Stimulated activated CD4-positive, alpha-beta T cell treated with anti-CD3 and anti-CD28 coated beads, Interleukin-4, amount 100 ng/mL, for 48 hours (primary cell): ENCODE data around the gene RNF141.

Experiments used
- DNase-seq, 2 donors: peaks; one replicate each; pipeline ENCODE4 v3.0.0-alpha.2; 2020; ENCODE audit warnings: low read depth in 2 of 2

RNF141 gene

DNA sequence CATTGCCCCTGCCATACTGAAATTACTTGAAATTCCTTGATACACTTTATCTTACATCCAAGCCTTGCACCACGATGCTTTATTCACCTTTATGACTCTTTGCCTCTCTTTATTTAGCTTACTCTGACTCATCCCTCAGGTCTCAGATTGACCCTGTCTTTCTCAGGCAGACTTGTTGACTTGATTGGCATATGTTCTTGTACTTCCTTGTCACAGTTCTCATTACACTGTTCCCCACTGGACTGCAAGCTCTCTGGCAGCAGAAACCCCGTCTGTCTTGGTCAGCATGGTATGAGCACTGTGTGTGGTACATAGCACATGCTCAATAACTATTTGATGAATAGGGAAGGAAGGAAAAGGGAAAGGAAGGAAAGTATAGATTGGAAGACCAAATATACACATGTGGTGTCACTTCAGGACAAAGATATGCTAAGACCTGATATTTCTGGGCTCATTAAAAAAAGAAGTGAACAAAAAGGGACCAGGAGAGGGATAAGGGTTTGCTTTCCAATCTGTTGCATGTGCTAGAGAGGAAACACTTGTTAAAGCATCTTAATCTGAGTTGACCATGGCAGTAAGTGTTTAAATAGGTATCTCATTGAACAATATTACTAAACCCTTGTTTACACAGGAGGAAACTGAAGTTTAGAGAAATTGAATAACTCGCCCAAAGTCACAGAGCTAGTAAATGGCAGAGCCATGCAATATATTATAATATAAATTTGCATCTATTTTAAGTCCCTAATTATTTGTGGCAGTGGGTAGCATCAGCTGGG is 20.2 kb upstream of the RNF141 start:
- no peak for DNase-seq

DNA sequence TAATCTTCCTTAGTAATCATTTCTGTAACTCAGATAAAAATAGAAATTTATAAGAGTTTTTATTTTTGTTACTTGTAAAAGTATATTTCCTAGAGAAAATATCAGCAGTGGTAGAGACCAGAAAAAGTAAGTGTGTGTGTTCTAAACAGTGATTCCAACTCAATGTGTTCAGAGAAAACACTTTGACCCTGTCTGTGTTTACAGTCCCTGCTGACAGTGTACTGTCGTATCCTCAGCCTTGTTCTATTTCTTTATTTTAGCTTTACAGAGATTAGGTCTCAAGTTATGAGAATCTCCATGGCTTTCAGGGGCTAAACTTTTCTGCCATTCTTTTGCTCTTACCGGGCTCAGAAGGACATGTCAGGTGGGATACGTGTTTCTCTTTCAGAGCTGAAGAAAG is 17.3 kb upstream of the RNF141 start:
- DNase-seq: no peak

- no peak for DNase-seq
These were observed 15.6 kb upstream of the RNF141 start for GRCh38 chr11:10556590-10556989.

GRCh38 chr11:10551845-10552352 is 10.9 kb upstream of the RNF141 start:
- no peak for DNase-seq

DNA sequence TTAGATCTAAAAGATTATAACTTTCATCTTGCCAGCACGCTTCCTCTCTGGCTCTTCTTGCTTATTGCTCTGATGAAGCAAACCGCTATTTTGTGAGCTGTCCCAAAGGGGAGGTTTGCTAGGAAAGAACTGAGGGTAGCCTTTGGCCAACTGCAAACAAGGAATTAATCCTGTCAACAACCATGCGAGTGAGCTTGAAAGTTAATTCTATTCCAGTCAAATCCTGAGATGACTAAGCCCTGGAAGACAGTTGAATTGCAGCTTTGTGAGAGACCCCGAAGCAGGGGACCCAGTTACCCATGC is 10.3 kb upstream of the RNF141 start:
- no peak for DNase-seq

DNA sequence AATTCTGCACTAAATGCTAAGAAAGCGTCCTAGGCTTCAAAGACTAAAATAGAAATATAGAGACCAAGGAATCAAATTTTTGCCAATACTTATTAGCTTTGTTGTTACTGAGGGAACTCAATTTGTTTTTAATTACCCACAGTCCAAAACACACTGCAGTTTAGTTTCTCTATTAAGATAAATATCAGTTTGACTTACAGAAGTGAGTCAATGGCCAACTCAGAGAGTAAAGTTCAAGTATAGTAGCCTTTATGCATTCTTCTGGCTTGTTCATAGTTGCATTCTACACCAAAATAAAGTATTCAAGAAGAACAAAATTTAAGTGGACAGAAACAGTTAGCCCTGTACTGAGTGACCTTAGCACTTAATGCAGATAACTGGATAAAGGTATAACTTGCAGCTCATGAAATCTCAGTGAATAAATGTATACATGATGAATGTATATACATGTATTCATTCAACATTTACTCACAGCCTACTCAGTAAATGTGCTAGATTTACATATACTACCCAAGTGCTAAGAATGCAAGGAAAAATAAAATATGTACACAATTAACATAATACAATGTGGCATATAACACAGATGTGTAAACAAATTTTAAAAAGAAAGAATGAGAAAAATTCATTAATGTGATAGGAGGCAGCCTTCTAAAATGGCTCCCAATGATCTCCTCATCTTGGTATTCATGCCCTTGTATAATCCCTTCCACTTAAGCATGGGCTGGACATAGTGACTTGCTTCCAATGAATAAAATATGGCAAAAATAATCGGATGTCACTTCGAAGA is 9.7 kb upstream of the RNF141 start:
- no peak for DNase-seq

DNA sequence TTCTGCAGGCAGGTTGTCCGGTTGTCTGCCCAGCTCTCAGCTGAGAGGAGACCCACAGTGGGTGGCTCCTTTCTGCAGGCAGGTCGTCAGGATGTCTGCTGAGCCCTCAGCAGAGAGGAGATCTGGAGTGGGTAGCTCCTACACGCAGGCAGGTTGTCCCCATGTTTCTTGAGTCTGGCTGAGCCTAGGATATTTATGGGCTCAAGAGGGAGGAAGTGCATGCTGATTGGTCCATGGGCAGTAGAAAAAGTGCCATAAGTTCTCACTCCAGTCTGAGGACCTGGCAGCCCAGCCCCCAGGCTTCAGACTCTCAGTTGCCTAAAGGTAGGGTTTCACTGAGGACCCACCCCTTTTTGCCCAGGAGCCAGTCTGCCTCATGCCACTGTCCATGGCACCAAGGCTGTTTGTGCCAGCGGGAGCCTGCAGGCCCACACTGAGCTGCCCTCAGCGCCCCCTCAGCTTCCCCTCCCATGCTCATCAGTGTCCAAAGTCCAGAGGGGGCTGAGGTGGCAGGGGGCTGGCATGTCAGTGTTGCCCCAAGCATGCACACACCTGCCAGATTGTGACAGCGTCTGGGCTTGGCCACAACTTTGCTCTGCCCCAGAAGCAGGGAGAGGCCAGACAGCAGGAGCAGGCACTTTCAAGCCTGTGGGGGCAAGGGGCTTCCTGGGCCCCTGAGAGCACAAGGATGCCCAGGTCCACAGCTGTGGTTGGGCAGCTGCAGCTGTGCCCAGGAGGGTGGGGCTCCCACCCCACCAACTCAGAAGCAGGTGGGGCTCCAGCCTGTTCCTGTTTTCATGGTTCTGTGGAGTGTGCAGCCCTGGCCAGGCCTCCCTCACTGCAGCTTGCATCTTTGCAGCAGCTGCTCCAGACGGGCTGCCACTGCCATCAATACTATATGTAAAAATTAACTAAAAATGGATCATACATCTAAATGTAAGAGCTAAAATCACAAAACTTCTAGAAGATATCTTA is 3.8 kb upstream of the RNF141 start:
- no peak for DNase-seq

- no peak for DNase-seq
These were observed 2.8 kb upstream of the RNF141 start for GRCh38 chr11:10543782-10544181.

DNA sequence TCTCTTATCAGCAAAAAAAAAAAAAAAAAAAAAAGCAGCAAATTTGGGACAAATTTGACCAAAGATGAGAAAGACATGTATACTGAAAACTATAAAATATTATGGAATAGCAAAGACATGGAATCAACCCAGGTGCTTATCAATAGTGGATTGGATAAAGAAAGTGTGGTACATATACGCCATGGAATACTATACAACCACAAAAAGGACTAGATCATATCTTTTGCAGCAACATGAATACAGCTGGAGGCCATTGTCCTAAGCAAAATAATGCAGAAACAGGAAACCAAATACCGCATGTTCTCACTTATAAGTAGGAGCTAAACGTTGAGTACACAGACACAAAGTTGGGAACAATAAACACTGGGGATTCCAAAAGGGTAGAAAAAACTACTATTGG is 1.8 kb upstream of the RNF141 start:
- no peak for DNase-seq

DNA sequence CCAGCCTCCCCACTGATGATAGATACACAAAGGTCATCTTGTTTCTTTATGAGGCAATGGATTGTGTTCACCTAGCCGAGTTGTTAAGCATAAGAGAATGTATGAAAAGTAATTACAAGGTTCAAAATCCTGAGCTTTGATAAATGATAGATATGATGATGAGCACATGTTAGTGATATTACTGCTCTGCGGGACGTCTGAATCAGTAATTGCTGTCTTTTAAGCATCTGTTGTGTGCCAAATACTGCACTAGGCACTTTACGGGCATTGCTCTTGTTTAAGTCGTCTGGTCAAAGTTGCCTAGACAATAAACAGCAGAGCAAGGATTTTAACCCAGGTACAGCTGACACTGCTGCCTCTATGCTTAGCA is 559 bp upstream of the RNF141 start:
- no peak for DNase-seq

GRCh38 chr11:10540546-10540914 is 457 bp downstream of the RNF141 start:
- no peak for DNase-seq

- no peak for DNase-seq
These were observed 1.6 kb downstream of the RNF141 start for GRCh38 chr11:10539339-10539738.

- no peak for DNase-seq
These were observed 2.1 kb downstream of the RNF141 start for GRCh38 chr11:10538924-10539323.

- DNase-seq: no peak
These were observed 3.4 kb downstream of the RNF141 start for GRCh38 chr11:10537600-10537999.

DNA sequence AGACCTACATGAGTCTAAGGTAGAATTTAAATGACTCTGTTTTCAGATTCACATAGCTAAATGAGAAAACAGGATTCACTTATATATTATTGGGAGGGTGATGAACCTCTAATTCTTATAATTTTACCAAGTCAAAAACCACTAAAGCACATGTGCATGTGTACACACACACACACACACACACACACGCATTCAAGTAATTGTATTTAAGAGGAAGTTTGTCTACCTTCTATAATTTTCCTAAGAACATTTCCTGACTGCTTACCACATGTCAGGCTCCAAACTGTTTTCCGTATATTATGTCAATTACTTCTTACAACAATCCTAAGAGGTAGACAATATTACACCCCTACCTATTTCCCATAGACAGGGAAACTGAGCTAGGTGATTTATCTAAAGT is 6.7 kb downstream of the RNF141 start:
- no peak for DNase-seq

DNA sequence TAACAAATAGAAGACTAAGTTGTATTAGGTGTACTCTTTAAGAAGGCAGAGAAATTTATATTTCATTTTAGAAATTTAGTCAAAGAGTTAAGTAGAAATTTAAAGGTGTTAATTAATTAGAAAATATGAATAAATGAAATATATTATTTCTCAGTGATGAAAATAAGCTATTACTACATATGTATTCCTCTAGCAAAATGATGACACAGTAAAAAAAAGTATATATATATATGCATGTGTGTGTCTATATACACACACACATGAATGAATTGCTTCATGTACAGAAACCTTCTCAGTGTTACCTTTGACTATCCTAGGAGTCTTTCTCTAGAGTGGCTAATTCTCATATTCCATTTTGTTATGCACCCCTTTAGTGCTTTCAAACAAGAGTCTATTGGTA is 7.7 kb downstream of the RNF141 start:
- DNase-seq: no peak

GRCh38 chr11:10532526-10532925 is 8.5 kb downstream of the RNF141 start:
- DNase-seq: no peak

DNA sequence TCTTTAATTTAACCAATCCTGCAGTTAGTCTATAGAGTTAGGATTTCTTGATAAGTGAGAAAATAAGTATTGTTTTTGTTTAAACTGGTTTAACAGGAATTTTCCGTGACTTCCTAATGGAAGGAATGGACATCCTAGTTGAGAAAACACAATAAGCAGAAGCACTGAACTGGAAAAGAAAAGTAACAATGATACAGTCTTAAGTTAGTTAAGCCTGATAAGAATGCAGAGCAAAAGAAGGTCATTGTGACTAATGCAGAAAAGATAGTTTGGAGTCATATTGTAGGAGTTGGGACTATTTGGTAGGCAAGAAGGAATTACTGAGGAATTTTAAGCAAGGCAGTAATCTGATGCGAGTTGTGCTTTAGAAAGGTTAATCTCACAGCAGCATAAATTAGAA is 11.7 kb downstream of the RNF141 start:
- DNase-seq: no peak

DNA sequence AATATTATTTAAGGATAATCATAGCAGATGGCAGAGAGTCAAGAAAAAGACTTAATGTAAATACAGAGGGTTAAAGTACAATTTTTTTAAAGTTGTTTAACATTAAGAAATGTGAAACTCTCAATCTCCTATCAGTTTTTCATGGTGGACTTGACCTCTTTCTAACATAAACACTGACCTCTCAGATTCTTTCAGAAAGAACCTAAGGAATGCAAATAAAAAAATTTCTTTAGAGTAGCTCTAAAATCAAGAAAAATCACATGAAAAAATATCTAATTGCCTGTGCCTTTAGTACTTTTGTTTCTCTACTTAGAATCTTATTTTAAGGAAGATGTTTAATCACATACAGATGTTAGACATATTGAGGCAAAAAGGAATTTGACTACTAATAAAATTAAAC is 12.9 kb downstream of the RNF141 start:
- no peak for DNase-seq

DNA sequence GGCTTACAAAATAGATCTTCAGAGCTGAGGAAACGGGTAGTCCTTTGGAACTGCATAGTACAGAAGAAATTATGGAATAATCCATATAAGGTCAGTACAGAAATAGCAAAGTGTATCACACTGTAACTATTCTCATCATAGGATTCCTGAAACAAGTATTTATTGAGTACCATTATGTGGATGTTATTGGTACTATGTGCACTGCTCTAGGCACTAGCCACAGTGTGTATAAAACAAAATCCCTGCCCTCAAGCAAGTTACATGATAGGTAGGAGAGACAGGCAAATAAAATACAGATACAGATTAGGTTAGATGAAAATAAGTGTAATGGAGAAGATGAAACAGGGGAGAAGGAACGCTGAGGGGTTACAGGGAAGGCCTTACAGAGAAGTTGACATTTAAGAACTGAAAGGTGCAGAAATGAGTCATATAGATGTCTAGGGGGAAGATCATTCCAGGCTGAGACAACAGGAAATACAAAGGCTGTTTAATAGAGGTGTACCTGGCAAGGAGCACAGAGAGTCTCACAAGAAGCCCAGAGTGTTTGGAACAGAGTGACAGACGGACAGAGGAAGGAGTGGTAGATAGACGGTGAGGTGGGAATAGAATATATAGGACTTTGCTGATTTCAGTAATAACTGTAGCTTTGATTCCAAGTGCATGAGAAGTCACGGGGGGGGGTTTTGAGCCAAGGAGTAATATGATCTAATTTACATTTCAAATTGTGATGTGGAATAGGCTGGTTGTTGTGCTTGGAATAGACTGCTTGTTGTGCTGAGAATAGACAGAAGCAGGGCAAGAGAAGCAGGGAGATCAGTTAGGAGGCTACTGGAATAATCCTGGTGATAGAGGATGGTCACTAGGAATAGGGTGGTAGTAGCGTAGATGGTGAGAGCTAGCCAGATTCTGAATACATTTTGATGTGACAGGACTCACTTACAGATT is 13.7 kb downstream of the RNF141 start:
- no peak for DNase-seq

GRCh38 chr11:10524471-10524870 is 16.5 kb downstream of the RNF141 start:
- DNase-seq: no peak
